NCI-H2081 (cell line): ENCODE measurements around the gene PPP1R26.
"Not testable (repeated sequence)": the region's sequence is repeated elsewhere in the genome, so short reads cannot be mapped to it uniquely, and the experiment has no call there.

Experiments
- DNase-seq, 2 experiments: peaks; one replicate each; lab custom pipeline; 2025; lab: John Stamatoyannopoulos, UW

PPP1R26 gene

GRCh38 chr9:135479469-135480052 lies at the start of gene PPP1R26:
Gene PPP1R26 (plus strand): TSS chr9:135479782. CDS start chr9:135484511, 4,729 bp downstream.
- no peak for DNase-seq

- DNase-seq = no peak
Observed at GRCh38 chr9:135437259-135437658, 42.3 kb upstream of the PPP1R26 start.

GRCh38 chr9:135437696-135438095 lies 41.9 kb upstream of the PPP1R26 start:
- DNase-seq = not testable (repeated sequence)

- DNase-seq = not testable (repeated sequence)
Observed at GRCh38 chr9:135438581-135439232, 40.9 kb upstream of the PPP1R26 start.

GRCh38 chr9:135439514-135439913 lies 40.1 kb upstream of the PPP1R26 start:
- DNase-seq = not testable (repeated sequence)

- no peak for DNase-seq
Observed at GRCh38 chr9:135439916-135440315, 39.7 kb upstream of the PPP1R26 start.

- DNase-seq = peak in 1 of 2 experiments; percentile 19
Observed at GRCh38 chr9:135440620-135441019, 39.0 kb upstream of the PPP1R26 start.

- DNase-seq = not testable (repeated sequence)
Observed at GRCh38 chr9:135441105-135442071, 38.2 kb upstream of the PPP1R26 start.

- DNase-seq = no peak
Observed at GRCh38 chr9:135442075-135442474, 37.5 kb upstream of the PPP1R26 start.

GRCh38 chr9:135443797-135444425 lies 35.7 kb upstream of the PPP1R26 start:
- no peak for DNase-seq

- no peak for DNase-seq
Observed at GRCh38 chr9:135447126-135447525, 32.5 kb upstream of the PPP1R26 start.

GRCh38 chr9:135448663-135449100 lies 30.9 kb upstream of the PPP1R26 start:
- no peak for DNase-seq

GRCh38 chr9:135449532-135449931 lies 30.1 kb upstream of the PPP1R26 start:
- DNase-seq = not testable (repeated sequence)

- DNase-seq = no peak
Observed at GRCh38 chr9:135450956-135451355, 28.6 kb upstream of the PPP1R26 start.

GRCh38 chr9:135451909-135452308 lies 27.7 kb upstream of the PPP1R26 start:
- DNase-seq = not testable (repeated sequence)

GRCh38 chr9:135454737-135455136 lies 24.8 kb upstream of the PPP1R26 start:
- no peak for DNase-seq

GRCh38 chr9:135455401-135456030 lies 24.1 kb upstream of the PPP1R26 start:
- no peak for DNase-seq

- DNase-seq = no peak
Observed at GRCh38 chr9:135456436-135457104, 23.0 kb upstream of the PPP1R26 start.

GRCh38 chr9:135458478-135458877 lies 21.1 kb upstream of the PPP1R26 start:
- not testable (repeated sequence) for DNase-seq

GRCh38 chr9:135461936-135462335 lies 17.6 kb upstream of the PPP1R26 start:
- no peak for DNase-seq

- no peak for DNase-seq
Observed at GRCh38 chr9:135463140-135463539, 16.4 kb upstream of the PPP1R26 start.
